Sigmoid colon (tissue), 7 donors: ENCODE measurements around the gene AUTS2. TPM values are rescaled to one million over a fixed set of nuclear protein-coding genes. Genes with fewer than 3 reads are reported as not detected.
"Not testable (repeated sequence)": the region's sequence is repeated elsewhere in the genome, so short reads cannot be mapped to it uniquely, and the experiment has no call there.

ENCODE experiments used
- DNase-seq: peaks from one replicate; pipeline ENCODE4 v3.0.0-alpha.2; 2019
- H3K27ac ChIP-seq, 4 donors: fragments of 200-600 bp; sonication (generic); one replicate each; pipeline ENCODE4 v1.5.1; 2016 to 2019; ENCODE audit warnings: mild to moderate bottlenecking in 1 of 4
- H3K27me3 ChIP-seq, 3 donors: fragments of 200-600 bp; sonication (generic); one replicate each; pipeline ENCODE4 v1.5.1; 2019; ENCODE audit warnings: mild to moderate bottlenecking in 1 of 3
- H3K36me3 ChIP-seq, 4 donors: fragments of 200-600 bp; sonication (generic); one replicate each; pipeline ENCODE4 v1.5.1; 2016 to 2019
- H3K4me1 ChIP-seq, 4 donors: fragments of 200-600 bp; sonication (generic); one replicate each; pipeline ENCODE4 v1.5.1; 2017 to 2019
- H3K4me3 ChIP-seq, 4 donors: fragments of 200-600 bp; sonication (generic); one replicate each; pipeline ENCODE4 v1.5.1; 2017 to 2019; ENCODE audit warnings: mild to moderate bottlenecking in 2 of 4, moderate library complexity in 1 of 4
- H3K9me3 ChIP-seq, 4 donors: fragments of 200-600 bp in 3 of 4; sonication (generic) in 3 of 4; one replicate each; pipeline versions ENCODE4 v1.5.1 to v1.6.1; 2013 to 2019
- CTCF ChIP-seq, 4 experiments: fragments of 450-650 bp in 3 of 4; fragments of 200-600 bp in 1 of 4; IDR thresholded peaks; one replicate each; pipeline ENCODE4 v1.5.1; 2016 to 2019; ENCODE audit warnings: antibody characterized with exemption in 4 of 4, mild to moderate bottlenecking in 3 of 4, moderate library complexity in 2 of 4
- EP300 ChIP-seq, 4 donors: sonication (generic); formaldehyde crosslinking; IDR thresholded peaks; one replicate each; pipeline ENCODE4 v1.6.1; 2017; ENCODE audit warnings: antibody characterized with exemption in 4 of 4
- POLR2A ChIP-seq, 2 donors: fragments of 450-650 bp; IDR thresholded peaks; one replicate each; pipeline ENCODE4 v1.6.1; 2016; ENCODE audit warnings: antibody characterized with exemption in 2 of 2, mild to moderate bottlenecking in 2 of 2, moderate library complexity in 2 of 2
- POLR2AphosphoS5 ChIP-seq, 4 donors: sonication (generic); formaldehyde crosslinking; IDR thresholded peaks; one replicate each; pipeline ENCODE4 v1.6.1; 2017; ENCODE audit warnings: antibody characterized with exemption in 4 of 4
- WGBS, 2 donors: extraction: QIAGEN DNeasy Blood & Tissue Kit; methylation state at CpG; one replicate each; pipeline ENCODE4 v1.1.7; 2013; 5-methylcytosine and 5-hydroxymethylcytosine counted together
- intact Hi-C: fragments of 100-400 bp; cut with DNase I; formaldehyde crosslinking; loops from one replicate; pipeline ENCODE4 v1.15.1; 2023
- polyA plus RNA-seq, 3 donors: library from polyadenylated mRNA; stranded (reverse); fragments of 200-250 nt; gene quantifications; one replicate each; pipeline ENCODE4 v1.2.3, GENCODE V29; 2013
- total RNA-seq, 4 donors: library from RNA; depleted of rRNA; stranded (reverse); fragments of >200 nt; gene quantifications; one replicate each; pipeline ENCODE4 v1.1.0, GENCODE V29; 2016
- donor health status: healthy with polysubstance abuse.
- donor health status: Bipolar disorder and iron deficiency.
- donor health status: healthy.

The AUTS2 gene
- total and polyA plus RNA-seq, 7 donors = 3.6 to 55.7 (median 25.5) TPM

- intact Hi-C loops = no loop called here
- Histone ChIP-seq H3K27me3 (no peaks in the 10 kb centered on the region), H3K36me3 (no peaks in the 10 kb centered on the region), H3K27ac (no peak overlapping the region), H3K4me3 (no peak overlapping the region), H3K4me1 (peaks cover 0 to 62% (median 50%) of the 10 kb centered on the region in 4 donors), H3K9me3 (no peaks in the 10 kb centered on the region)
- TF ChIP-seq POLR2AphosphoS5 (IDR thresholded peaks at IDR 0.05) = no peak
- TF ChIP-seq POLR2A (IDR thresholded peaks at IDR 0.05) = no peak
- TF ChIP-seq CTCF (IDR thresholded peaks at IDR 0.05) = no peak
- TF ChIP-seq EP300 (IDR thresholded peaks at IDR 0.05) = no peak
- WGBS, 2 donors = 81 to 91% methylated on average over 1 of the region's 1 CpG
- DNase-seq = no peak
Measured at GRCh38 chr7:69780379-69780778, 182.1 kb downstream of the AUTS2 start.

- Histone ChIP-seq H3K36me3 (no peaks in the 10 kb centered on the region), H3K4me3 (peak overlapping the region in 1 of 4 donors; percentile 9), H3K4me1 (peaks cover 0 to 65% (median 49%) of the 10 kb centered on the region in 4 donors), H3K27ac (peak overlapping the region; percentile 41 to 75 (median 63)), H3K9me3 (no peaks in the 10 kb centered on the region), H3K27me3 (no peaks in the 10 kb centered on the region)
- TF ChIP-seq EP300 (IDR thresholded peaks at IDR 0.05) (no peak), POLR2AphosphoS5 (IDR thresholded peaks at IDR 0.05) (peak in 2 of 4 donors; percentile 32 to 59)
- WGBS, 2 donors = 23 to 61% methylated on average over 3 of the region's 3 CpGs
- intact Hi-C loops = no loop called here
- peak; percentile 75 for DNase-seq
Measured at GRCh38 chr7:69781412-69781846, 183.2 kb downstream of the AUTS2 start.

DNA sequence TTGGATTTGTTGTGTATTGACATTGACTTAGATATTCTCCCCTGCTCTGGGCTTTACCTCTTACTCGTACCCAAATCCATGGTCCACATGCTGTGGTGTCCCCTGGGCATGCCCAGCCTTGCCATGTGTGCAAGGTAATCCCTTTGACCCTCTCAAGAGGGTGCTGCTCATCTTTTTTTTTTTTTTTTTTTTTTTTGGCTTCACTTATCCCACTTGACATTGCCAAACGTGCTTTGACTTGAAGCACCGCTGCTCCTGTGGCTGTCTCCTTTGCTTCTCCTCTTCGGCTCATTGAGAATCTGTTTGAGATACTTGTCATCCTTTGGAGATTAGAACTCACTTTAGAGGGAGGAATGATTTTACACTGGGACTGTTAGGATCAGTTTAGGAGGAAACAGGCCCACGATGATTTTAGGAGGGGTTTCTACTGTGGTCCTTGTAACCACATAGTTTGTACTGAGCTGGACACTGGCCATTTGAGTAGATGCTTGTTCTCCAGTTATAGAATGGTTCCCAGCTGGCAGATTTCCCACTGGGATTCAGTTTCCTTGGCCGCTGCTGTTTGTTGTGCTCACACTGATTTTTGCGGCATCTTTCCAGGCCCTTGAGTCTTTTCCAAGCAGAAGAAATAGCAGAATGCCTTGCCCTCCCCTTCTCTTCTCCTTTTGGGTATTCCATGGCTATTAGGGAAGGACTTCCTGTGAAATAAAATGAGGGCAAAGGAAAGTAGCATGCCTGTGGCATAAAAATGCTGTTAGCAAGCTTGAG lies 184.8 kb downstream of the AUTS2 start:
- H3K36me3 ChIP-seq = no peaks in the 10 kb centered on the region
- H3K9me3 ChIP-seq = no peaks in the 10 kb centered on the region
- H3K4me3 ChIP-seq = no peak overlapping the region
- DNase-seq = peak; percentile 85
- peak overlapping the region; percentile 57 to 75 (median 65) for H3K27ac ChIP-seq
- intact Hi-C loops = no loop called here
- H3K4me1 ChIP-seq = peaks cover 0 to 65% (median 56%) of the 10 kb centered on the region in 4 donors
- WGBS, 2 donors = 72 to 75% methylated on average over 7 of the region's 7 CpGs
- no peak for TF ChIP-seq EP300 (IDR thresholded peaks at IDR 0.05)
- peak in 1 of 4 donors; percentile 21 for TF ChIP-seq POLR2AphosphoS5 (IDR thresholded peaks at IDR 0.05)
- TF ChIP-seq POLR2A (IDR thresholded peaks at IDR 0.05) = no peak
- TF ChIP-seq CTCF (IDR thresholded peaks at IDR 0.05) = no peak
- H3K27me3 ChIP-seq = no peaks in the 10 kb centered on the region

GRCh38 chr7:69786130-69786529 lies 187.9 kb downstream of the AUTS2 start:
- WGBS, 2 donors = 93 to 99% methylated on average over 6 of the region's 6 CpGs
- H3K9me3 ChIP-seq, DNase-seq, H3K36me3 ChIP-seq, H3K4me3 ChIP-seq, intact Hi-C loops, H3K27ac ChIP-seq, H3K27me3 ChIP-seq: not testable (repeated sequence)
- peaks cover 0 to 85% (median 68%) of the 10 kb centered on the region in 4 donors for H3K4me1 ChIP-seq

DNA sequence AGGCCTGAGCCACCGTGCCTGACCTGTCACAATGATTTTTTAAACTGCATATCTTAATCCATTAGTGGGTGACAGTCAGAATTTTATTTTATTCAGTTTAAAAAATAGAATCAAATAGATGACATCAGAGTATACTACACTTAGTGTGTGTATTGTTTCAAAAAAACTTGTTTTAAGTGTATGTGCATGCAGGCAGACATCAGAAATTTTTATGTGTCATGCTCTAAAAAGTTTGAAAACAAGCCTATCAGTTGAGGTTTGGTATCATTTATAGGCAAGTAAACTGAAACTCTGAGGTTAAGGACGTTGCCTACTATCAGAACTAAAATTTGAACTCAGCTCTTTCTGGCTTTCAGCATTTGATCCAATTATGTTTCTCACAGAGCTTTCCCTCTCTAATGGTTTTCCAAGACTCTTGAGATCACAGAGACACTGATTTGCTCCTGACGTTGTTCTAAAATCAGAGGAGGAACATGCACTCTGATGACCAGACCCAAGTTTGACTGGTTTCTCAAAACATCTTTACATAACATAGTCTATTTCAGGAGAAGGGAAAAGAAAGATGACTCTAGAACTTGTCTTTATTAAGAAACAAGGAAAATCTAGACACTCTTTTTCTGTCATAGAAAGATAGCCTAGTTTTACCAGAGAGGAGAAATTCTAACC lies 188.6 kb downstream of the AUTS2 start:
- Histone ChIP-seq H3K27me3 (no peaks in the 10 kb centered on the region), H3K4me3 (no peak overlapping the region), H3K36me3 (no peaks in the 10 kb centered on the region), H3K9me3 (no peaks in the 10 kb centered on the region), H3K27ac (peak overlapping the region in 1 of 4 donors; percentile 11), H3K4me1 (peaks cover 0 to 81% (median 61%) of the 10 kb centered on the region in 4 donors)
- DNase-seq = no peak
- TF ChIP-seq POLR2A (IDR thresholded peaks at IDR 0.05) (no peak), EP300 (IDR thresholded peaks at IDR 0.05) (no peak), CTCF (IDR thresholded peaks at IDR 0.05) (no peak), POLR2AphosphoS5 (IDR thresholded peaks at IDR 0.05) (no peak)
- WGBS, 2 donors = 64 to 86% methylated on average over 3 of the region's 3 CpGs
- intact Hi-C loops = no loop called here
